Amniotic epithelial cell (primary cell): ENCODE measurements around the gene C9orf50.

ENCODE experiments used
- DNase-seq: peaks from one replicate; pipeline ENCODE4 v3.0.0-alpha.2; 2010; ENCODE audit warnings: low read depth

The C9orf50 gene

DNA sequence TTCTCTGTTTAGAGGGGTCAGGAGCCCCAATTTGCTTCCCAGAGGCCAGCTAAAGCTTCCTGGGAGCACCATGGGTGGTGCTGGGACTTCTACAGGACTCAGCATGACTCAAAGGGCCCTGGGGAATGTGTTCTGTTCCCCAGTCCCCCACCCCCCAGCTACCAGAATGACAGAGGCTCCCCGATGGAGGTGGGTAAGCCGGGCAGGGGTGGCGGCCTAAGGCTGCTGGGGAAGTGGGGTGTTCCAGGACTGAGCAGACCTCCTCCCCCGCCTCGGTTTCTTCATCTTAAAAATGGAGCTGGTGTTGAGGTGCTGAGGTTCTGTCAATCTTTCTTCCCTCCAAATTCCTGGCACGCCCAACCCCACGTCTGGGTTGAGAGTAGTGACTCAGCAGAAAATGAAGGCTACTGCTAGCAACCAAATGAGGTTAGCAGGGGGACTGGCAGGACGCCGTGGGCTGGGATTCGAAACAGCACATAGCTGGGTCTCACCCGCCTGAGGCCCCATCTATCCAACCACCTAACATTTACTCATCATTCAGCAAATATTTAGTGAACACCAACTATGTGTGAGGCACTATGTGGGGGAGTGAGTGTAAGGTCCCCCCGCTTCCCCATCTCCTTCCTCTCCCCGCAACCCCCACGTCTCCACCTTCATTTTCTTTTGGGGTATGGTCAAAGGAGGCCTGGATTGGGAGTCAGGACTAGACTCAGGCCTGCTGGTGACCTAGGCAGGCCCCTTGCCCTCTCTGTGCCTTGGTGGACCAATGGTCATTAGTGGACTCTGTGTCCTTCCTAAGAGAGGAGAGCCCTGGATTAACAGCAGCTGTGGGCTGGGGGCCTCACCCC, 50.2 kb downstream of the C9orf50 start:
- DNase-seq: peak; percentile 85

DNA sequence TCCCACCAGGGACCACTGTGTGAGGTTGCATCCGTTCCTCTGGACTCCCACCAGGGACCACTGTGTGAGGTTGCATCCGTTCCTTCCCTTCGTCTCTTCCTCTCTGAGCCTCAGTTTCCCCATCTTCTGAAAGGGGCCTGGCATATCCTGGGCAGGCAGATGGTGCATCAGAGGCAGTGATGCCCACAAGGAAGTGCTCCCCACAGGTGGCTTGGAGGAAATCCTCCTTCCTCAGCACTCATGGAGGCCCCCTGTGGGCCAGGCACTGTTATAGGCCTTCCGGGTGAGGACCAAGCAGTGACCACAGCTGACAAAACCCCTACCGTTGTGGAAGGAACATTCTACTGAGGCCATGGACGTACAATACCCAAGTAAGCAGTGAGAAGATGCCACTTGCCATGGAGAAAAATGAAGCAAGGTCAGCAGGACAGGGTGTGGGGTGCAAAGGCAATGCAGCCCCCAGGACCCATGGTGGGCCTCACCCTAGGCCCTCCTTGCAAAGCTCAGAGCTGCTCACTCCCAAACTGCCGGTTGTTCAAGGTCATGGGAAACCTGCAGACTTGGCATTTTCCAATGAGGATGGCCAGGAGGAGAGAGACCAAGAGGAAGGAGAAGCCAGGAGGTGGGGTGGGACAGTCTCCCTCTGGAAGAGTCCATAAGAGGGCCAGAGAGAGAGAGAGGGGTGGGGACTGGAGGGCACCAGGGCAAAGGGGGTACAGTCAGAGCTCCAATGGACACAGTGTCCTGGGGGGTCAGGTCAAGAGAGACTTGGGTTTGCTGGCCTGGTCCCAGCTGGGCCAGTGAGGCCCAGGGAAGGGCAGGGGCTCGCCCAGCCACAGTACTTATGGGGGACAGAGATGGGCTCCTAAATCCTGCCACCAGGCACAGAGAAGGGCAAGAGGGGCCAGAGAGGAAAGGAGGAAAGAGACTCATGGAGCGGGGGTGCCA, 51.1 kb downstream of the C9orf50 start:
- peak; percentile 42 for DNase-seq

DNA sequence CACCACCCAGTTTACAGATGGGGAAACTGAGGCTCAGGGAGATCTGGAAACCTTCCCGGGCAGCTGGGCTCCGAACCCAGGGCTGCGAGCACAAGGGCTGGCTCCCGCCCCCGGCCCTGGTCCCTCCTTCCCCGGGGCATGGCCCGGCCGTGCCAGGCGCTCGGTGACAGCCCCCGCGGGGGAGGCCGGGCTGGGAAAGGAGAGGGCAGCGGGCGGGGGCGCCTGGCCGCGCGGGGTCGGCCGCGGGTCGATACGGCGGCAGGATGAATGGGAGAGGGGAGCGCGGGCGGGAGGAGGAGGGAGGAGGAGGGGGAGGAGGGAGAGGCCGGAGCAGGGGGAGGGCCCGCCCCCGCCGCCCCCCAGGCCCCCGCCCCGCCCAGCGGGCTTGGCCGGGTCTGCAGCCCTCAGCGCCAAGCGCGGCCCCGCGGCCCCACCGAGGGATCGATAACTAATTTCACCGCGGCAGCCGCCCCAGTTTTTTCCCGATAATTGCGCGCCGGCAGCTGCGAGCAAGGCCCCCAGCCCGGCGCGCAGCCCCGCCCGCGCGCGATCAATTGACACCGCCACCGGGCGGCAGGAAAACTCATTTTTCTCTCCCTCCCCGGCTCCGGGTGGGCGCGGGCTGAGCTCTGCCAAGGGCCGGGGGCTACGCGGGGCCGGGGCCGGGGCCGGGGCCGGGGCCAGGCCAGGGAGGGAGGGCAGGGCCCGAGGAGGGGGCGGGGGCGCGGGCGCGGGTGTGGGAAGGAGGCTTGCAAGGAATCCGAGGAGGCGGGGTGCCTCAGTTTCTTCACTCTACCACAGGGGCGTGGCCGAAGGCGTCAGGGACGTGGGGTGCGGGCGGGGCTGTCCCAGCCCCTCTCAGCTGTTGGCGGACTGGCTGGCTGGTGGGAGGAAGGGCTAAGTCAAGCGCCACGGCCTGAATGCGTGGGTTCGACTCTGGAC, 52.1 kb downstream of the C9orf50 start:
- peak; percentile 48 for DNase-seq

DNA sequence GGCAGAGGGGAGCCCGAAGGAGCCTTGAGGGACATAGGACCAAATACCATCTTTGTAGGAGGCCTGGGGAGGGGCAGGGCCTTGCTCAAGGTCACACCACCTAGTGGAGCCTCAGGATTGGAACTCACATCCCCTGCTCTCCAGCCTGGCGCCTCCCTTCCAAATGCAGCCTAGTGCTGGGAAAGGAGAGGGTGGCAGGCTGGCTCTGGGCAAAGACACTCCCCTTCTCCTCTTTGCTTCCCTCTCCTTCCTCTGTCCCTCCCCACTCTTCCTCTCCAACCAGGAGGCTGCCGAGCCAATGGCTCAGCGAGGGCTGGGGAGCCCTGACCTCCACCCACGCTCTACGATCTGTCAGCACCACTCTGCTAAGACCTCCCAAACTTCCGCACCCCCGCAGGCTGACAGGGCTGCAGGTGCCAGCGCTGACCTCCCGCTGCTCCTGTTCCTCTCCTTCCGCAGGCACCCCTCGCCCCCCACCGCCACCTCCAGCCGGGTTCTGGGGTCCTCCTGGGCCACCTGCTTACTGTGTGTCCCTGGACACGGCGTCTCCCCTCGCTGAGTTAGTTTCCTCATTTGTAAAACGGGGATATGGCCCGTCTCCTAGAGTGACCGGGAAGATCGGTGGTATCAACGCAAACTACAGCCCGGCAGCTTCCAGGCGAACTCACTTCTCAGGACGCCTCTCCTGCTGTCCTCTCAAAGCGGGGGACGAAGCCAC, 52.9 kb downstream of the C9orf50 start:
- peak; percentile 81 for DNase-seq

DNA sequence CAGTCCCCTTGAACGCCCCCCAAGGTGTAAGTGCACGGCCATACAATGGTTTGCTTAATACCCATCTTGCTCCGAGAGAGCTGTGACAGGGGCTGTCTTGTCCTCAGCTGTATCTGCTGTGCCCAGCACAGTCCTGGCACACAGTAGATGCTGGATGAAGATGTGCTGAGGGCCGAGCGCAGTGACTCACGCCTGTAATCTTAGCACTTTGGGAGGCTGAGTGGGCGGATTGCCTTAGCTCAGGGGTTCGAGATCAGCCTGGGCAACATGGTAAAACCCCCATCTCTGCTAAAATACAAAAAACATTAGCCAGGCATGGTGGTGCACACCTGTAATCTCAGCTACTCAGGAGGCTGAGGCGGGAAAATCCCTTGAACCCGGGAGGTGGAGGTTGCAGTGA, 53.6 kb downstream of the C9orf50 start:
- DNase-seq: no peak

DNA sequence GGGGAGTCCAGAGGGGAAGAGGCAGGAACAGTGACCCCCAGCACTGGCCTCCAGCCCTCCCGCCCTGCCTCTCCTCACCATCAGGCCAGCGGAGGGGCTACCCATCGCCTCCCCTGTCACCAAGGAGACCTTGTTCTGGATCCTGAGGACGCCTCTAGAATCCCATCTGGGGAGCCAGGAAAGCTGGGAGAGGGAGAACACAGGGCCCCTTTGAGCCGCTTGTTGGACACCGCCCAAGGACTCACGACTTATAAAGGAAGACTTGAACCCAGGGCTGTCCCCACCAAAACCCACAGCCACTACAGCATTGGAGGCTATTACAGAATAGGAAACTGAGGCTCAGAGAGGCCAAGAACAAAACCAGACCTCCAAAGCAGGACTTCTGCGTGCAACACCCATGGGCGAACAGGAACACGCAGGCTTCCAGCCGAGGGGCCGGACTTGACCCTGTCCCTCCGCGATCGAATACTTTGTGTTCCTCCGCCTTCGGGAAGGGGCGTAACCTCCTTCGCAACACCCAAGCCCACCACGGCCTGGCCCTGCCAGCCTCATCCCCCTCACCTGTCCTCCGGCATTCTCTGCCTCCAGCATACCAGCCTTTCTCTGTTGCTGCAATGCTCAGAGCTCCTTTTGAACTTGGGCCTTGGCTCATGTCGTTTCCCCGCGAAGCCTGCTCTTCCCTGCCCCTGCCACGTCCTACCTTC, 54.2 kb downstream of the C9orf50 start:
- DNase-seq: no peak

DNA sequence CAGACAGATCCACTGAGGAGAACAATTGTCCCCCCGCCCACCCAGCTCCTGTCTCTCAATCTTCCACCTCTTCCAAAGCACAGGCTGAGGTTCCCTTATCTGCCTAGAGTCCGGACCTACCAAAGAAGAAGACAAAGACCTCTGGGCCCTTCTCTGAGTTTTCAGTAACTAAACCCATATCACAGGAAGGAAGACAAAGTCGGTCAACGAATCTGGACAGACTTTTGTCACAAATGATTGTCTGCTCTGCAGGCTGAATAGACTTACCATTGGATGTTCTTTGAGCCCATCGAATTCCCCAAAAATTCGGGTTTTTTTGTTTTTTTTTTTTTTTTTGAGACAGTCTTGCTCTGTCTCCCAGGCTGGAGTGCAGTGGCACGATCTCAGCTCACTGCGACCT, 58.0 kb downstream of the C9orf50 start:
- DNase-seq: no peak

DNA sequence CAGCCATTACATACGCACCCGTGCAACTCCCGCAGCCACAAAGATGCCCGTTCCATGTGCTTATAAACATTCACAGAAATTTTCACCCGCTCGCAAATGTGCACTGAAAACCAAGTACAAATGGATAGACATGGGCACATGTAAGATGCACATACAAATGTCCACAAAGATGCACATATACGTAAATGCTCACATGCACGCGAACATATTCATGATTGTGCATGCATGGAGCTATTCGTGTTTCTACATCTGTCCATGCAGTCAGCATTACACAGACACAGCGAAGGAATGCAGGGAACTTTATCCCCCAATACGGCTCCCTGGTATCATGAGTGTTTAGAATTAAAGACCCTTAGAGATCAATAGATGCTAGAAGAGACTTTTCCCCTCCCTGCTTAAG, 58.4 kb downstream of the C9orf50 start:
- DNase-seq: no peak
